GM12874 (cell line): ENCODE data around the gene NR4A3.

Experiments used
- CTCF ChIP-seq: IDR thresholded peaks from 2 replicates; pipeline ENCODE4 v1.5.1; 2011; ENCODE audit warnings: low read depth, mild to moderate bottlenecking, control low read depth, low read length, moderate library complexity; ENCODE audit not compliant: insufficient read depth

The NR4A3 gene

DNA sequence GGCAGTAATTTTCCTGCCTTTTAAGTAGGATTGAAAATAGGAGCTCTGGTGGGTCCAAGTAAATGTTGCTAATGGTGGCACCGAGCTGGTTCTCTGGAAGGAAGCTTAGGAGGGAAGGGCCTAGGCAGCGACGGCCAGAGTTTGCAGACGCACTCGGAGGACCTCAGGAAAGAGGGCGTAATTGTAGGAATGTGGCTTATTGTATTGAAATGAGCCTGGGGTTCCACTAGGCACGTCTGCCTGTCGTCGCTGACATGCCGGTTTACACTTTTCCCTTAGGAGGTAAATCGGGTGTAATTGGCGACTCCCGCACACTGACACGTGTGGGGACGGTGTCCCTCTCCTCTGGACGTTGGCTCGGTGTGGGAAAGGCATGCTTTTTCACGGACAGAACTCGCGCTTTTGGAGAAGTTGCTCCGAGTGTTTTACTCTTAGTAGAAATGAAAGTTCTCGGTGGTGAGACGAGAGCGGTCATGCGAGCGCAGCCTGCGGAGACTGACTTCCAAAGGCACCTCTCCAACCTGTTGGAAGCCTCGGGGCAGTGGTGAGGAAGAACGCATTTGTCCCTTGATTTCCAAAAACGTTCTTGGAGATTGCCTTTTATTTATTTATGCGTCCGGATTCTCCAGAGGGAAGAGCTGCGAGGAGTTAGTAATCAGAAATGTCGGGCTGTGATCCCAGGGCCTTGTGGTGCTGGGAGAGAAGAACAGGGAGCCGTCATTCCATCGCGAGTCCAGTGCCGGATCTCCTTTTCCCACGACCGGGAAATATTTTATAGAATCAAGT is 1.3 kb downstream of the NR4A3 start:
- TF ChIP-seq CTCF, result no peak

DNA sequence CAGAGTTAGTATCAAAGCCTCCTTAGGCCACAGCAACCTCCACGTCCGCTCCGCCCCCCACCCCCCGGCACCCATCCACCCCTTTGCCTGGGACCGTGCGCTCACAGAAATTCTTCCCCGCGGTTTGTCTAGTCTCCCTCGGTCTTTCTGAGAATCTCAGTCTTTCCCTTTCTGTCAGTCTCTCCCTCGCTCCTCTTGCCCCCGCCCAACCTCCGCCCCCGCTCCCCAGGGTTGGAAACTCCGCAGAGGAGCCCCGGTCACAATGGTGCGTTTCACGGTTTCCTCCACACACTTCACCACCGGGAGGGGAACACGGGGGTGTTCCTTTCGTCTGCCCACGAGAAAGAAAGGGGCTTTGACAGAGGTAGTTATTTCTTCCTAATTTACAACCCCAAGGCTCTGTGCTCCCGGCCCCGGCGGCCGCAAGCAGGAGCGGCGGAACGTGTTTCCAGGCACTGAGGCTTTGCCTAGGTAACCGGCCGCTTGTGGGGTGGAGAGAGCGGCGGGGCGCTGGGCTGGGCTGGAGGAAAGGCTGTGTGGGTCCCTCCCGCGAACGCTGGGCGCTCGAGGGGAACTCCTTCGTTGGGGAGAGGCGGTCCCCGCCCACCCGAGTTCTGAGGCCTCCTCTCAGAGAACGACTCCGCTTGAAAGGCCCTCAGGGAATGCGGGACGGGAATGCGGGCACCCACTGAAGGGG is 2.1 kb downstream of the NR4A3 start:
- TF ChIP-seq CTCF, result no peak

DNA sequence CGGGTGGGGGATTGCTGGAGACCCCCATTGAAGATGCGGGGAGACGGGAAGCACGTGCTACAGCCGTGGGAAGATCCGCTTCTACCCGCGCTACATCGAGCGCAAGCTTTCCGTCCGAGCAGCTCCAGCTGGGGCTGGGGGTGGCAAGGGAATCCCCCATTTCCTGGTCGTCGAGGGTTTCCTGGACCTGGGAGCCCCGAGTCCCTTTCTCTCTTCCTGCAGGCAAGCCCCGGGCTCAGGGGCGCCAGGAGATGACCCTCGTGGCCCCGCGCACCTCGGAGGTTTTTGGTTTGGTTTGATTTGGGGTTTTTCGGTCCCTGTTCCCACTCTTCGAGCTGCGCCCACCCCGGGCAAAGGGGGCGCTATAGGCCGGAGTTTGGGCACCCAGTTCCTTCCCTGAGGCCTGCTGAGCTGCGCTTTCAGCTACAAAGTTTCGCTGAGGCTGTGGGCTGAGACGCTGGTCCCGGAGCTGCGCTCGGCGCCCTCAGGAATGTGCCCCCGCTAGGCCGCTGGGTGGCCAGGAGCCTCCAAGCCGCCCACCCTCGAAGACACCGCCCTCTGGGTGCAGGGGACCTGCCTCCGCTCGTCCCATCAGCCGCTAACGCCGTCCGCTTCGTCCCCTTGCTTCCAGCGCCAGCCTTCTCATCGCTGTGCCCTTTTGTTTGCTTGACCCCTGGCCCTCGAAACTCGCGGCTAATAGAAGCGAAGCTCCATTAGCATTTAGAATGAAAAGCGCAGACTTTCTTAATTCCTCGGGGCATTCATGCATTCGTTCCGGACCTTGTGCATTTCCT is 2.9 kb downstream of the NR4A3 start:
- peak; percentile 85 for TF ChIP-seq CTCF

GRCh38 chr9:99825172-99826046 is 3.7 kb downstream of the NR4A3 start:
- TF ChIP-seq CTCF, result peak; percentile 10; the same call in 1 of the 2 replicates

DNA sequence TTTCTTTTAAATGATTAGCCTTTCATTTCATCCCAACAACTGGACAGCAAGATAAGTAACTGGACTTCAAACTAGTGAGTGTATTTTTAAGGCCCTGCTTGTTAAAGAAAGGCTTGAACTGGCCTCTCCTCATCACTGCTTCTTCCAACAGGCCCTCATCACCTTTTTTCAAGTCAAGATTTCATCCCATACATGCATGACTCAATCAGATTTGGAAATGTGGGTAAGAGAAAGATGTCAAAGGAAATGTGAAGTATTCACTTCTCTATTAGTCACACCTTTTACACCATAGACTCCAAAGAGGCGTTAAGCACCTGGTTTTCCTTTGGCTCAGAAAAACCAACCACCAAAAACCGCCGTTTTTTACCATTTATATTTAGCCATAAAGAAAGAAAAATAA is 4.9 kb downstream of the NR4A3 start:
- no peak for TF ChIP-seq CTCF

GRCh38 chr9:99827244-99827643 is 5.6 kb downstream of the NR4A3 start:
- no peak for TF ChIP-seq CTCF

DNA sequence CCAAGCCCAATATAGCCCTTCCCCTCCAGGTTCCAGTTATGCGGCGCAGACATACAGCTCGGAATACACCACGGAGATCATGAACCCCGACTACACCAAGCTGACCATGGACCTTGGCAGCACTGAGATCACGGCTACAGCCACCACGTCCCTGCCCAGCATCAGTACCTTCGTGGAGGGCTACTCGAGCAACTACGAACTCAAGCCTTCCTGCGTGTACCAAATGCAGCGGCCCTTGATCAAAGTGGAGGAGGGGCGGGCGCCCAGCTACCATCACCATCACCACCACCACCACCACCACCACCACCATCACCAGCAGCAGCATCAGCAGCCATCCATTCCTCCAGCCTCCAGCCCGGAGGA is 6.3 kb downstream of the NR4A3 start:
- TF ChIP-seq CTCF, result no peak
